Keratinocyte (primary cell): Measurements from ENCODE around the gene SLC35A5. TPM values are rescaled to one million over a fixed set of nuclear protein-coding genes. Genes with fewer than 3 reads are reported as not detected.

Experiments
- DNase-seq: peaks from one replicate; pipeline ENCODE4 v3.0.0-alpha.2; 2011; ENCODE audit warnings: low read depth, missing footprints, low spot score
- FAIRE-seq: peaks from 2 replicates; lab custom pipeline; 2011; peaks lifted over from hg19 to GRCh38; lab: Jason Lieb, UNC
- H2AFZ ChIP-seq: 2 replicates; pipeline ENCODE4 v1.6.0; 2012; ENCODE audit warnings: low read length, control low read depth, inconsistent platforms; ENCODE audit not compliant: control insufficient read depth
- H3K27ac ChIP-seq: 2 replicates; pipeline ENCODE4 v1.5.1; 2011; ENCODE audit warnings: low read length; ENCODE audit not compliant: control insufficient read depth, insufficient read depth
- H3K27me3 ChIP-seq: 3 replicates; pipeline ENCODE4 v1.6.0; 2011; ENCODE audit warnings: low read length; ENCODE audit not compliant: control insufficient read depth, insufficient read depth; ENCODE audit errors: extremely low read depth
- H3K36me3 ChIP-seq, 2 experiments: 2 replicates in 1 of 2; 3 replicates in 1 of 2; pipeline ENCODE4 v1.5.1; 2011; ENCODE audit warnings: low read length in 2 of 2, mild to moderate bottlenecking in 1 of 2; ENCODE audit not compliant: control insufficient read depth in 2 of 2, insufficient read depth in 2 of 2; ENCODE audit errors: extremely low read depth in 1 of 2
- H3K4me1 ChIP-seq: 3 replicates; pipeline ENCODE4 v1.5.1; 2011; ENCODE audit warnings: low read length; ENCODE audit not compliant: control insufficient read depth, insufficient read depth; ENCODE audit errors: extremely low read depth
- H3K4me2 ChIP-seq: 3 replicates; pipeline ENCODE4 v1.6.0; 2011; ENCODE audit warnings: low read depth, low read length; ENCODE audit not compliant: control insufficient read depth, insufficient read depth; ENCODE audit errors: extremely low read depth
- H3K4me3 ChIP-seq, 3 experiments: fragments of 200-600 bp in 1 of 3; sonication (generic) in 1 of 3; 2 replicates in 2 of 3; 3 replicates in 1 of 3; pipeline ENCODE4 v1.5.1; 2011 to 2016; ENCODE audit warnings: low read length in 3 of 3, mild to moderate bottlenecking in 3 of 3, control low read depth in 2 of 3, inconsistent platforms in 1 of 3, low read depth in 1 of 3, mixed read lengths in 1 of 3, mixed run types in 1 of 3, moderate library complexity in 1 of 3; ENCODE audit not compliant: control insufficient read depth in 2 of 3, insufficient read depth in 2 of 3; ENCODE audit errors: extremely low read depth in 1 of 3
- H3K79me2 ChIP-seq: 2 replicates; pipeline ENCODE4 v1.6.0; 2012; ENCODE audit warnings: low read length; ENCODE audit not compliant: control insufficient read depth, insufficient read depth
- H3K9ac ChIP-seq: 3 replicates; pipeline ENCODE4 v1.6.0; 2011; ENCODE audit warnings: low read length; ENCODE audit not compliant: control insufficient read depth, insufficient read depth; ENCODE audit errors: extremely low read depth
- H3K9me1 ChIP-seq: 3 replicates; pipeline ENCODE4 v1.6.0; 2011; ENCODE audit warnings: low read length; ENCODE audit not compliant: control insufficient read depth, insufficient read depth; ENCODE audit errors: extremely low read depth
- H3K9me3 ChIP-seq: 2 replicates; pipeline ENCODE4 v1.5.1; 2012; ENCODE audit warnings: low read depth, low read length; ENCODE audit not compliant: control insufficient read depth
- H4K20me1 ChIP-seq: 3 replicates; pipeline ENCODE4 v1.6.0; 2011; ENCODE audit warnings: low read length; ENCODE audit not compliant: control insufficient read depth, insufficient read depth; ENCODE audit errors: extremely low read depth
- EZH2 ChIP-seq: IDR thresholded peaks from one replicate; pipeline ENCODE4 v1.6.1; 2012; ENCODE audit warnings: inconsistent platforms, mild to moderate bottlenecking, low read length, moderate library complexity
- dilution Hi-C: fragments of 300-500 bp; cut with MboI; formaldehyde crosslinking; loops from one replicate; pipeline ENCODE4 v1.7.0; 2020; ENCODE audit warnings: low sequenced_read_pairs; ENCODE audit not compliant: extremely low pct_ligation_motif_present
- polyA plus RNA-seq, 5 experiments: library from polyadenylated mRNA; depleted of rRNA in 3 of 5; stranded (reverse) in 3 of 5; stranded (forward) in 1 of 5; unstranded in 1 of 5; fragments of >200 nt; gene quantifications; 1 replicate in 1 of 5; 2 replicates in 3 of 5; 3 replicates in 1 of 5; pipeline versions ENCODE4 v1.2.1 to v1.2.3, GENCODE V29; 2011 to 2012; ENCODE audit warnings: missing spikeins in 2 of 5, low read depth in 1 of 5, low replicate concordance in 1 of 5
- TF ChIP-seq, protein P1 (sequence below), 3 experiments: IDR thresholded peaks in 1 of 3; conservative IDR thresholded peaks in 1 of 3; optimal IDR thresholded peaks in 1 of 3; 2 replicates in 2 of 3; 3 replicates in 1 of 3; pipeline versions ENCODE3 to v1.5.1; 2011; ENCODE audit warnings: low read length in 3 of 3, mild to moderate bottlenecking in 3 of 3, moderate library complexity in 2 of 3, control low read depth in 1 of 3, inconsistent platforms in 1 of 3; ENCODE audit not compliant: insufficient read depth in 2 of 3; ENCODE audit errors: extremely low read depth in 1 of 3

The SLC35A5 gene
- polyA plus RNA-seq, 1 donor (not counting 4 experiments of a cell fraction or from before 2014, with no cell fraction given) = 31.8 TPM

DNA sequence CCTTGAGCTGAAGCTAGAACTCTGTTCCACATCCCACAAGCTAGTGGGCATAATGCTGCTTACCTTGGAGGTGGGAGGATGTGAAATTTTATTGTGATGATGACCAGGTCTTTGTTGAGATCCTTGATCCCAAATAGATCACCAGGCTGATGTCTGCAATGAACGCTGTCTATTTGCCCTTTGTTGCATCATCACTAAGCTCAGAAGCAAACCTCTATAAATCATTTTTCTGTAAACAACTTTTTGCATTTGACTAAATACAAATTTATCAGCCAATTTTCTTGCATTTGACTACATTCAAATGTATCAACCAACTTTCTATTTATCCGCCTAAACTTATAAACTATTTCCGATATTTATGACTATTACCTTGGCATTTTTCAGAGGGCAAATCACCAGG is 69.4 kb downstream of the SLC35A5 start:
- Histone ChIP-seq H3K4me3 (no peak overlapping the region), H3K36me3 (no peaks in the 10 kb centered on the region), H3K9me1 (no peaks in the 10 kb centered on the region), H2AFZ (no peak overlapping the region), H3K4me1 (peaks cover 16% of the 10 kb centered on the region), H3K4me2 (no peak overlapping the region), H3K9ac (no peak overlapping the region), H4K20me1 (no peaks in the 10 kb centered on the region), H3K27ac (no peak overlapping the region), H3K9me3 (no peaks in the 10 kb centered on the region), H3K27me3 (no peaks in the 10 kb centered on the region), H3K79me2 (no peaks in the 10 kb centered on the region)
- FAIRE-seq = no peak
- dilution Hi-C loops = no loop called here
- no peak for DNase-seq
- TF ChIP-seq, protein P1, sequence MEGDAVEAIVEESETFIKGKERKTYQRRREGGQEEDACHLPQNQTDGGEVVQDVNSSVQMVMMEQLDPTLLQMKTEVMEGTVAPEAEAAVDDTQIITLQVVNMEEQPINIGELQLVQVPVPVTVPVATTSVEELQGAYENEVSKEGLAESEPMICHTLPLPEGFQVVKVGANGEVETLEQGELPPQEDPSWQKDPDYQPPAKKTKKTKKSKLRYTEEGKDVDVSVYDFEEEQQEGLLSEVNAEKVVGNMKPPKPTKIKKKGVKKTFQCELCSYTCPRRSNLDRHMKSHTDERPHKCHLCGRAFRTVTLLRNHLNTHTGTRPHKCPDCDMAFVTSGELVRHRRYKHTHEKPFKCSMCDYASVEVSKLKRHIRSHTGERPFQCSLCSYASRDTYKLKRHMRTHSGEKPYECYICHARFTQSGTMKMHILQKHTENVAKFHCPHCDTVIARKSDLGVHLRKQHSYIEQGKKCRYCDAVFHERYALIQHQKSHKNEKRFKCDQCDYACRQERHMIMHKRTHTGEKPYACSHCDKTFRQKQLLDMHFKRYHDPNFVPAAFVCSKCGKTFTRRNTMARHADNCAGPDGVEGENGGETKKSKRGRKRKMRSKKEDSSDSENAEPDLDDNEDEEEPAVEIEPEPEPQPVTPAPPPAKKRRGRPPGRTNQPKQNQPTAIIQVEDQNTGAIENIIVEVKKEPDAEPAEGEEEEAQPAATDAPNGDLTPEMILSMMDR (optimal IDR thresholded peaks at IDR 0.05 in 1 of 3, IDR thresholded peaks at IDR 0.05 in 1 of 3, conservative IDR thresholded peaks at IDR 0.05 in 1 of 3; ENCODE audit: extremely low read depth in 1 of 3, insufficient read depth in 2 of 3, low read length in 3 of 3) = no peak
- no peak for TF ChIP-seq EZH2

DNA sequence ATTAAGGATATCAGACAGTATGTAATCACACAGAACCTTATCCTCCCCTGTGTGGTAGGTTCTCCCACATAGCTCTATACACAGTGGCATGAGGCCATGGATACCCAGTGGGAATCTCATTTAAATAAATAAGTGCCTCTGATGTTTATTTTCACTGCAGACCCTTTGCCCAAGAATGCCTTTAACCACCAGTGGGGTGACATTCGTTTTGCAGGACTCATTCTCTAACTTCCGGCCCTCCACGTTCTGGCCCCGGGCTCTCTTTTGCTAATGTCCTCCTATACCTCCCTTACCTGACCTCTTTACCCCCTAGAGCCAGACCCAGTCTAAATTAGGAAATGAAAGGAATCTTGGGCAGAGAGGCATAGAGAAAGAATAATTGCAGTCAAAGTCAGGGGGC is 70.8 kb downstream of the SLC35A5 start:
- no peak overlapping the region for H3K4me3 ChIP-seq
- H2AFZ ChIP-seq = no peak overlapping the region
- no peak overlapping the region for H3K9ac ChIP-seq
- no peaks in the 10 kb centered on the region for H4K20me1 ChIP-seq
- H3K9me1 ChIP-seq = no peaks in the 10 kb centered on the region
- dilution Hi-C loops = no loop called here
- no peak overlapping the region for H3K4me2 ChIP-seq
- H3K27me3 ChIP-seq = no peaks in the 10 kb centered on the region
- no peak for TF ChIP-seq EZH2
- TF ChIP-seq, protein P1 (optimal IDR thresholded peaks at IDR 0.05 in 1 of 3, IDR thresholded peaks at IDR 0.05 in 1 of 3, conservative IDR thresholded peaks at IDR 0.05 in 1 of 3; ENCODE audit: extremely low read depth in 1 of 3, insufficient read depth in 2 of 3, low read length in 3 of 3) = no peak
- DNase-seq (no peak), FAIRE-seq (no peak)
- no peaks in the 10 kb centered on the region for H3K36me3 ChIP-seq
- H3K4me1 ChIP-seq = peaks cover 16% of the 10 kb centered on the region
- no peaks in the 10 kb centered on the region for H3K79me2 ChIP-seq
- H3K27ac ChIP-seq = no peak overlapping the region
- H3K9me3 ChIP-seq = no peaks in the 10 kb centered on the region
